ENCODE measurements around the gene MMP13.

Gene MMP13

GRCh38 chr11:102966011-102966410 lies 10.5 kb upstream of the MMP13 start:
- DNase-seq (ENCODE audit: insufficient read length, low spot score) (no peak), FAIRE-seq (no peak)
- TF ChIP-seq POLR2A (IDR thresholded peaks at IDR 0.05; ENCODE audit: low read depth, low read length) = no peak

- no peak for FAIRE-seq
- DNase-seq (ENCODE audit: insufficient read length, low spot score) = no peak
- TF ChIP-seq POLR2A (IDR thresholded peaks at IDR 0.05; ENCODE audit: low read depth, low read length) = no peak
These were observed 9.3 kb upstream of the MMP13 start for GRCh38 chr11:102964867-102965266.

- DNase-seq (ENCODE audit: insufficient read length, low spot score) = no peak
- FAIRE-seq = peak; percentile 57
These were observed 2.4 kb upstream of the MMP13 start for GRCh38 chr11:102957953-102958352.

GRCh38 chr11:102950622-102951081 lies 4.9 kb downstream of the MMP13 start:
- DNase-seq (ENCODE audit: insufficient read length, low spot score) (no peak), FAIRE-seq (no peak)
- TF ChIP-seq POLR2A (IDR thresholded peaks at IDR 0.05; ENCODE audit: low read depth, low read length) = no peak

More at GRCh38 chr11:102957953-102958352, 2.4 kb upstream of the MMP13 start:
- TF ChIP-seq POLR2A (IDR thresholded peaks at IDR 0.05; ENCODE audit: low read depth, low read length) = no peak

GRCh38 chr11:102946237-102946636 lies 9.3 kb downstream of the MMP13 start:
- no peak for TF ChIP-seq POLR2A (IDR thresholded peaks at IDR 0.05; ENCODE audit: low read depth, low read length)
- DNase-seq (ENCODE audit: insufficient read length, low spot score) (no peak), FAIRE-seq (no peak)

- FAIRE-seq = peak; percentile 81
These were observed 14.6 kb downstream of the MMP13 start for GRCh38 chr11:102940714-102941588.

GRCh38 chr11:102936864-102937509 lies 18.5 kb downstream of the MMP13 start:
- TF ChIP-seq POLR2A (IDR thresholded peaks at IDR 0.05; ENCODE audit: low read depth, low read length) = no peak
- DNase-seq (ENCODE audit: insufficient read length, low spot score) (no peak), FAIRE-seq (no peak)

More at GRCh38 chr11:102940714-102941588, 14.6 kb downstream of the MMP13 start:
- no peak for TF ChIP-seq POLR2A (IDR thresholded peaks at IDR 0.05; ENCODE audit: low read depth, low read length)
- DNase-seq (ENCODE audit: insufficient read length, low spot score) = peak; percentile 16

- no peak for TF ChIP-seq POLR2A (IDR thresholded peaks at IDR 0.05; ENCODE audit: low read depth, low read length)
- no peak for FAIRE-seq
These were observed 20.0 kb downstream of the MMP13 start for GRCh38 chr11:102935514-102935913.

GRCh38 chr11:102934735-102935134 lies 20.8 kb downstream of the MMP13 start:
- no peak for TF ChIP-seq POLR2A (IDR thresholded peaks at IDR 0.05; ENCODE audit: low read depth, low read length)
- no peak for FAIRE-seq

More at GRCh38 chr11:102935514-102935913, 20.0 kb downstream of the MMP13 start:
- no peak for DNase-seq (ENCODE audit: insufficient read length, low spot score)

GRCh38 chr11:102933627-102934026 lies 21.9 kb downstream of the MMP13 start:
- FAIRE-seq (no peak), DNase-seq (ENCODE audit: insufficient read length, low spot score) (no peak)
- TF ChIP-seq POLR2A (IDR thresholded peaks at IDR 0.05; ENCODE audit: low read depth, low read length) = no peak

More at GRCh38 chr11:102934735-102935134, 20.8 kb downstream of the MMP13 start:
- DNase-seq (ENCODE audit: insufficient read length, low spot score) = no peak

- FAIRE-seq (no peak), DNase-seq (ENCODE audit: insufficient read length, low spot score) (no peak)
- TF ChIP-seq POLR2A (IDR thresholded peaks at IDR 0.05; ENCODE audit: low read depth, low read length) = no peak
These were observed 22.9 kb downstream of the MMP13 start for GRCh38 chr11:102932678-102933077.

- FAIRE-seq = no peak
- DNase-seq (ENCODE audit: insufficient read length, low spot score) = no peak
- TF ChIP-seq POLR2A (IDR thresholded peaks at IDR 0.05; ENCODE audit: low read depth, low read length) = no peak
These were observed 25.1 kb downstream of the MMP13 start for GRCh38 chr11:102930451-102930850.

- no peak for TF ChIP-seq POLR2A (IDR thresholded peaks at IDR 0.05; ENCODE audit: low read depth, low read length)
- no peak for DNase-seq (ENCODE audit: insufficient read length, low spot score)
These were observed 25.6 kb downstream of the MMP13 start for GRCh38 chr11:102929972-102930371.

GRCh38 chr11:102929166-102929565 lies 26.4 kb downstream of the MMP13 start:
- DNase-seq (ENCODE audit: insufficient read length, low spot score) (no peak), FAIRE-seq (no peak)
- TF ChIP-seq POLR2A (IDR thresholded peaks at IDR 0.05; ENCODE audit: low read depth, low read length) = no peak

More at GRCh38 chr11:102929972-102930371, 25.6 kb downstream of the MMP13 start:
- FAIRE-seq = no peak

Data from H54 (cell line).